Glomerular visceral epithelial cell (primary cell): Measurements from ENCODE around the gene SARDH.
"Not testable (repeated sequence)": the region's sequence is repeated elsewhere in the genome, so short reads cannot be mapped to it uniquely, and the experiment has no call there.

ENCODE experiments used
- DNase-seq: peaks from one replicate; pipeline ENCODE4 v3.0.0-alpha.2; 2016; ENCODE audit errors: extremely low spot score

The SARDH gene

GRCh38 chr9:133775951-133776905, 38.1 kb upstream of the SARDH start:
- DNase-seq = no peak

- no peak for DNase-seq
Observed at GRCh38 chr9:133775291-133775690, 37.1 kb upstream of the SARDH start.

- DNase-seq = no peak
Observed at GRCh38 chr9:133774799-133775198, 36.6 kb upstream of the SARDH start.

- no peak for DNase-seq
Observed at GRCh38 chr9:133773889-133774655, 35.9 kb upstream of the SARDH start.

GRCh38 chr9:133772581-133772980, 34.4 kb upstream of the SARDH start:
- no peak for DNase-seq

- no peak for DNase-seq
Observed at GRCh38 chr9:133771486-133772482, 33.6 kb upstream of the SARDH start.

GRCh38 chr9:133770076-133770777, 32.1 kb upstream of the SARDH start:
- DNase-seq = no peak

GRCh38 chr9:133769511-133770075, 31.4 kb upstream of the SARDH start:
- DNase-seq = no peak

- DNase-seq = no peak
Observed at GRCh38 chr9:133768859-133769510, 30.8 kb upstream of the SARDH start.

- no peak for DNase-seq
Observed at GRCh38 chr9:133768371-133768858, 30.3 kb upstream of the SARDH start.

- DNase-seq = no peak
Observed at GRCh38 chr9:133767625-133768024, 29.5 kb upstream of the SARDH start.

- DNase-seq = no peak
Observed at GRCh38 chr9:133767008-133767407, 28.9 kb upstream of the SARDH start.

GRCh38 chr9:133766234-133766633, 28.1 kb upstream of the SARDH start:
- DNase-seq = not testable (repeated sequence)

GRCh38 chr9:133763272-133764183, 25.4 kb upstream of the SARDH start:
- DNase-seq = no peak

- no peak for DNase-seq
Observed at GRCh38 chr9:133762488-133763271, 24.5 kb upstream of the SARDH start.

GRCh38 chr9:133761641-133762248, 23.6 kb upstream of the SARDH start:
- DNase-seq = no peak

GRCh38 chr9:133760713-133761290, 22.6 kb upstream of the SARDH start:
- DNase-seq = no peak
